Adipose tissue (tissue), 3 donors: Measurements from ENCODE around the gene FKTN. TPM values are rescaled to one million over a fixed set of nuclear protein-coding genes. Genes with fewer than 3 reads are reported as not detected.

Experiments
- H3K27ac ChIP-seq: one replicate; pipeline ENCODE4 v1.5.1; 2013; ENCODE audit warnings: low read depth, low read length
- WGBS, 3 donors: extraction: QIAGEN DNeasy Blood & Tissue Kit; methylation state at CpG; one replicate each; pipeline ENCODE4 v1.1.7; 2013; 5-methylcytosine and 5-hydroxymethylcytosine counted together
- polyA plus RNA-seq, 3 donors: library from polyadenylated mRNA; stranded (reverse); fragments of 200-250 nt; gene quantifications; one replicate each; pipeline ENCODE4 v1.2.3, GENCODE V29; 2013
- donor health status: healthy with polysubstance abuse.
- donor health status: Bipolar disorder and iron deficiency.
- donor health status: healthy.

The FKTN gene
- polyA plus RNA-seq, 3 donors: 2.1 to 4.1 (median 3.0) TPM

DNA sequence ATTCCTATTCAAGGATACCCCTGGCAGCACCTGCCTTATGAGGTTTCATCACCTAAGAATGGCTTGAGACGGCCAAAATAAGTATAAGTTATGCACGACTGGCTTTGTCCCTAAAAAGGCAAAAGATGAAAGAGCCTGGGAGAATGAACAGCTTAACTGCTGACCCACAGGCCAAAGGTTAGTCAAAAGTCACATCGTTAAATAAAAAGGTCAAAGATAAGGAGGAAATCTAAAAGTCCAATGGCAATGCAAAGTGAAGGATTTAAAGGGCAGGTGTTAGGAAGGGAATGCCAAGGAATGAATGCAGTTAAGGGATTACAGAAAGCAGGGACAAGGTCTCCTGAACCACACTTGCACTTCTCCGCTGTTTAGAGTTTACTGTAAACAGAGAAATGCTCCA is 109.9 kb downstream of the FKTN start:
- 28 to 72% (median 47%) methylated on average over 4 of the region's 4 CpGs for WGBS, 3 donors
- no peak overlapping the region for H3K27ac ChIP-seq

DNA sequence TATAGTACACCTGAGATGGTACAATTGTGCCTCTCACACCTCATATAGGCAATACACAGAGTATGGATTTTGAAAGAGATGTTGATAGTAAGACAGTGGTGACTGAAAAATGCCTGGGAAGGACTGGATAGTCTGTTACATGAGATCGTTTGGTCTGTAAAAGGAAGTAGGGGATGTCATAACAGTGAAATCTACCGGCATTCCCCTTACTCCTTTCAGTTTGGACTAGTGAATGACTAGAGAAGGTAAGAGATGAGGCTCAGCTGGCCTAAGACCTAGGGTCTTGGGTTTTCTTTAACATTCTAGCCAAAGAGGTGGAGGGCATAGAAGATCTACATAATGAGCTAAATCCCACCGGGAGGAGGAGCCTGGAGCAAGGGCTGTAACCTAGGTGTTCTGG is 112.4 kb downstream of the FKTN start:
- 52 to 72% (median 59%) methylated on average over 3 of the region's 3 CpGs for WGBS, 3 donors
- H3K27ac ChIP-seq: no peak overlapping the region

DNA sequence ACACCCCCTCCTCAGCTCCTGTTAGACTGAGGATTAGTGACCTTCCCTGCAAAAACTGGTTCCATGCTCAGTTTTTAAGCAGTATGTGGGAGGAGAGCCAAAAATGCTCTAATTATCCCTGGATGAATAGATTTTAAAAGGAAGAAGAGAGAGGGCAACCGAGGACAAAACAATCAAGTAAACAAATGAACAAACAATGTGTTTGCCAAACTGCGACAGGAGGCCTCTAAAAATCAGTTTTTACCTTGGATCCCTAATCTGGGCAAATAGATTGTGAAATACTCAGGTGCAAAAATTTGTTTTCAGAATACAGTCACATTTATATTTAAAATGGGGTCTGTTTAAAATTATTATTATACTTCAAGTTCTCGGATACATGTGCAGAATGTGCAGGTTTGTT is 112.8 kb downstream of the FKTN start:
- no peak overlapping the region for H3K27ac ChIP-seq
- WGBS, 3 donors: 57 to 90% (median 78%) methylated on average over 3 of the region's 3 CpGs

DNA sequence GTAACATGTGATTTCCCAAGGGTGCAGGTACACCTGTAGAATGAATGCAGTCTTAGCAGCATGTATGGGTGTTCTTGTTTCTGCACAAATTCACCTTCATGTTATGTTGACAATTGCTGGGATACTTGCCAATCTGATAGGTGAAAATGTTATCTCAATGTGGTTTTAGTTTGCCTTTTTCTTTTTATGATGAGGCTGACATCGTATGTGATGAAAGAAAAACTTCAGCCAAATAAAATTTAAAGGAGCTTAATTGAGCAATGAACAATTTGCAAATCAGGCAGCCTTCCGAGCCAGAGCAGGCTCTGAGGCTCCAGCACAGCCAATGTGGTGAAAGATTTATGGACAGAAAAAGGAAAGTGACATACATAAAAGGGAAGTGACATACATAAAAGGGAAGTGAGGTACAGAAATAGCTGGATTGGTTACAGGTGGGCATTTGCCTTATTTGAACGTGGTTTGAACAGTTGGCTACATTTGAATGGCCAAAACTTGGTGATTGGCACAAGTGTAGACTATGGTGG is 114.8 kb downstream of the FKTN start:
- 27 to 46% (median 29%) methylated on average over 3 of the region's 3 CpGs for WGBS, 3 donors
- no peak overlapping the region for H3K27ac ChIP-seq

DNA sequence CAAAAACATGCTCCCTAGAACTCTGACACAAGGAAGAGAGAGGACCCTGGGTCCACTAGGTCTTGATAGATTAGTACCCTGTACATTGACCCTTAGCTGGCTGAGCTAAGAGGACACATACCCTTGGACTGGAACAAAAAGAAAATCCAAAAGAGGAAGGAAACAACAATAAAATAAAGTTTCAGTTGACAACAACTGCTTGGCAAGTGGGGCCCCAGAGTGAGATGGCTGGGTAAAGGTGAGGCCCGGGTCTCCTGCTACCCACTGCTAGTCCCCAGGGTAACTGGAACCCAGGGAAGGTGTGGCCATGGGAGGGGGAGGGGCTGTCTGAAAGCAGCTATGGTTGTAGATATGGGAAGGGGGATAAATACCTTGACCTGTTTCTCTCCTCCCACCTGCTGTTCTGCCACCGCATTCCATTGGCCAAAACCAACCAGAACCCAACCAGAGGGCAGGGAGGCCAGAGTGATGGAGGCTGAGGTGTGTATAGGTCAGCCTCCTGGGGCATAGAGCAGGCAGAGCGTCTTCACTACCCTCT is 116.0 kb downstream of the FKTN start:
- H3K27ac ChIP-seq: no peak overlapping the region
- 75 to 79% (median 76%) methylated on average over 3 of the region's 3 CpGs for WGBS, 3 donors

DNA sequence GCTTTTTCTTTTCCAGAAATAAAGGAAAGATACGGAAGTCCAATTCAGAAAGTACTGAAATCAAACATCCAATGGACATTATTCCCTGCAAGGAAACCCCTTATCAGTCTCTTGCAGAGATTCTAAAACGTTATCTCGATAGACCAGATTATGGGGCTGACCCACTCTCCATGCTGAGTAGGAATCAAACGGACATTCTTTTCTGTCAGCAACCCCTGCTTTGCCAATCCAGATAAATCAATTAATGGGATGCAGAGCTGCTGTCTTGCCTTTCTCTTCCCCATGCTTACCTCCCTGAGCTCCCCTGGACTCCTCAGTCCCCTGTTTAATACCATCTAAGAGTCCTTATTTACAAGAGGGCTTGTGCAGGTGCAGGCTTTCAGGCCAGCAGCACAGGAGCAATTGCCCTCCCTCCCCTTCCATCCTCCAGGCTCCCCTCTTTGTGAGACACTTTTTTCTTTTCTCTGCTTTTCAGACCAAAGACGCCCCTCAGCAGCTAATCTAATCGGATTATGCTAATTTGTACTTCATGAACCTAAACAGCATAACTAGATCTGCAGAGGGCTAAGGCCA is 118.5 kb downstream of the FKTN start:
- no peak overlapping the region for H3K27ac ChIP-seq
- 66 to 74% (median 73%) methylated on average over 6 of the region's 6 CpGs for WGBS, 3 donors

DNA sequence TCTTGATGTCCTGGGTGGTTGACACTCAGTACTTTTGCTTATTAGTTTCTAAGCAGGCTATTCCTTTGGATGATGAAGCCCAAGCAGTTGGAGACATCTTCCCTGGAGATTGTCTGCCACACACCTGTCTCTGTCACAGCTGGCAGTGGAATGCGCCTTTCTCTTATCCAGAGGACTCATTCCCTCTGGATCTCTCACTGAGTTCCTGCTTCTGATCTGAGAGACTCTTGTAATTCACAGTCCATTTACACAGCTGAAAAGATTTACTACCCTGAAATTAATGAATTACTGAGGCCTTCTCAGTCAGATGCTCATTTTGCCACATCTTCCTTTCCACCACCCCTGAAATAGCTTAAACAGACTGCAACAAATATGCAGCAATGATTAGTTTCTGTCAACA is 120.2 kb downstream of the FKTN start:
- 90 to 97% (median 94%) methylated on average over 1 of the region's 1 CpG for WGBS, 3 donors
- no peak overlapping the region for H3K27ac ChIP-seq

DNA sequence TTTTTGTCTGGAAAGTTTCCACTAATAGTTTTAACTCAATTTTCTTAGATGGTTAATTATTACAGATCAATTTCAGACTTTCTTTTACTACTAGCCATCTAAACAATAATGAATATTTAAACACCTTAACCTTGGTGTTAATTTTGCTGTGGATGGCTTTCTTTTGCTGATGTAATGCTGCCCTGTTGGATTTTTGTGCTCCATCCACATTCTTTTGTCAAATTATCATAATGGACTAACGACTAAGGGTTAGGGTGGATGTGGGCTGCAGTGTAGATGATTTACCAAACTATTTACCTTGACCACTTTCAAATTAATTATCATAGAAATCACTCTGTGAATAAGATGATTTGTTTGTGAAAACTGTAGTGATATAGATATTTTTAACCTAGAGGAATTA is 120.8 kb downstream of the FKTN start:
- 53 to 60% (median 53%) methylated on average over 1 of the region's 1 CpG for WGBS, 3 donors
- H3K27ac ChIP-seq: no peak overlapping the region

DNA sequence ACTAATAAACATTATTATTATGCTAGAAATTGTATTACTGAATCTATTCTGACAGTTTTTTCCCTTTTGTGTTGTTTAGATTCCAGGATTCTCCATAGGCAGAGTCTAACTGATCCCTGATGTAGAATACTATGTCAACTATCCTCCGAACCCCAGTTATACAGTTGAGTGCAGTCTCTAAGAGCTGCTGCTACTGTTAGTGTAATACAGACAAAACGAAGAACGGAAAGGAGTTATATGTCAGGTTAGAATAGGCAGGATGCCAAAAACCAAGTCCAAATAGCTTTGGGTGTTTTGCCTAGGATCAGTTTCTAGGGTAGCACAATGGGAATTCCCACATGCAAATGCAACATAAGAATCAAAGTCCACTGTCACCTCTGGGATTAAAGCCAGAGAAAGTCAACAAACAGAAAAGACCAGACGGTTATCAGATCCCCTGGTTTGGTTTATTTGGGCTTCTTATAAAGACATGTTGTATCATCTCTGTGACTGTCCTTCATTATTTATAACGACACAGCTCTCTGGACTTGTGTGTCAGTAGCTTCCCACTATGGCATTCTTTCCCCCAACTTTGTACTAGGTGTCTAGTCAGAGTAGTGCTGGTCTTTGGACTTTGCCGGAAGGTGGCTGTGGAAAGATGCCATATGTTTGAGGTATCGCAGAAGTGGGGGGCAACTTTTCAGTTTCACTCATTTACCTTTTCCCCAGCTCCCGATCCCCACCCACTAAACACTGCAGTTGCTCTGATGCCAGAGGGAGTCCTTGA is 121.5 kb downstream of the FKTN start:
- H3K27ac ChIP-seq: no peak overlapping the region
- 32 to 80% (median 76%) methylated on average over 8 of the region's 8 CpGs for WGBS, 3 donors

DNA sequence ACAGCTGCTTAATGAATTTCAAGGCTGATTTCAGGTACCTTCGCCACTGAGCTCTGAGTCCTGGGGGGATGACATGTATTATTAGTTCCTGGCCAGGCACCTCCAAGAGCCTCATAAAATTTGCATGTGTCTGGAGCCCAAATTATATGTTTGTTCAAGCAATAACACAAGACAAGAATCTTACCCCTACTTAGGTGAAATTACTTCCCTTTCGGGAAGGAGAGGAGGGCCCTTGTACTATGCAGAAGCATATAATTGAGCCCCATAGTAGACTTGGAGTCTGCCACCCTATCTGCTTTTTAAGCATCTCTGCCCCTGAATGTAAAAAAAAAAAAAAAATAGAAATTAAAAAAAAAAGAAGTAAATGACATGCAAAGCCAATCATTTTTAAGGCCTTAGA is 123.4 kb downstream of the FKTN start:
- no peak overlapping the region for H3K27ac ChIP-seq
- WGBS, 3 donors: 88 to 100% (median 91%) methylated on average over 2 of the region's 2 CpGs

DNA sequence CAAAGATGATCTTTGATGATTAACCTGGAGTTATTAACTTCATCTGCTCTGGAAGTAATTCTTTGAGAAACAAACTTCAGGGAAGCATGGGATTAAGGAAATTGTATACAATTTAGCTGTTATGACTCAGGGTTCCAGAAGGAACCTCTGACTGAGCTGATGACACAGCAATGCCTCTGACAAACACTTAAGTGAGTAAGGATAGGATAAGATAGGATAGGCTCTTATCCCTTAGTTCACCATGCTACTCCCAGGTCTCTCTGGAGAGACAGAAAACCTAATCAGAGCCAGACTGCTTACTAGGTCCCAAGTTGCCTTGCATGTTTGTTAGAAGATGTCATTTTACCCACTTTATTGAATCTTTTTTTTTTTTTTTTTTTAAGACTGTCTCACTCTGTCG is 123.8 kb downstream of the FKTN start:
- WGBS, 3 donors: 94 to 100% (median 100%) methylated on average over 1 of the region's 1 CpG
- no peak overlapping the region for H3K27ac ChIP-seq

DNA sequence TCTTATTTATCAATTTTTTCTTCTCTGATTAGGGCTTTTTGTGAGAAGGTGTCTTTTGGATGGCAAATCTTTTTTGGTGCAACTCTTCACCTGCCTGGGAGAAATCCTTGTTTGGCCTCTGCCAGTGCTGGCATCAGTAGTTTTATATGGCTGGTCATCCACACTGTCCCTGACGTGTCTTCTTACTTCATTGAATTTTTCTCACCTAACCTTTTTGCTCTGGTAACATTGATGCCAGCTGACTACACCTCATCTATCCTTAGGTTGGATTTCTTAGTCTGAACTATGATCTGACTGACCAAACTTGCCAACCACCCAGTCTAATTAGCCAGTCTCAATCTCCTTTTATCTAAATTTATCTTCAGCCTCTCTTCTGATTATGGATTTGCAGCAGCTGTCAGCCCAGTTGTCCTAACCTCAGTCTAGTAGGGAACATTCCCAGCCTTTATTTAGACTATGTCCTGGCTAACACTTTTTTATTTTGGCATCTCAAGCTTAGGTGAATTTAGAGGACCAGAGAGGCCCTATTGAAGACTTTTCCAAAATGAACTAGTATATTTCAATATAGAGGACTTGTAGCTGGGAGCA is 125.9 kb downstream of the FKTN start:
- H3K27ac ChIP-seq: no peak overlapping the region
- 65 to 81% (median 77%) methylated on average over 1 of the region's 1 CpG for whole genome bisulfite sequencing, 3 donors

DNA sequence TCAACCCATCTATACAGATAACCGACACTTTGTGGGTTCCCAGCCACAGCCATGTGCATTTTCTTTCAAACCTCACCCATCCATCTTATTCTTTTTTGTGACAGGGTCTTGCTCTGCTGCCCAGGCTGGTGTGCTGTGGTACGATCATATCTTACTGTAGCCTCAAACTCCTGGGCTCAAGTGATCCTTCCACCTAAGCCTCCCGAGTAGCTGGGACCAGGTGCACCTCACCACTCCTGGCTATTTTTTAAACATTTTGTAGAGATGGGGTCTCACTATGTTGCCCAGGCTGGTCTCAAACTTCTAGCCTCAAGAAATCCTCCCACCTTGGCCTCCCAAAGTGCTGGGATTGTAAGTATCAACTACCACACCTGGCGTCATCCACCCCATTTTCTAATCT is 129.0 kb downstream of the FKTN start:
- WGBS, 3 donors: 92 to 95% (median 93%) methylated on average over 4 of the region's 4 CpGs
- no peak overlapping the region for H3K27ac ChIP-seq

Other genes starting within 250 kb of the FKTN start
- gene FSD1L, start 110.1 kb upstream of the FKTN start, polyA plus RNA-seq: 1 to 10 TPM in 1 of 3 donors, under 1 TPM in 2; 0.45 to 1.0 (median 0.74) TPM
- gene TAL2, start 104.3 kb downstream of the FKTN start, polyA plus RNA-seq: not detected
- gene TMEM38B, start 136.4 kb downstream of the FKTN start, polyA plus RNA-seq: 1 to 10 TPM; 3.1 to 4.8 (median 3.2) TPM